Breast epithelium (tissue), 3 donors: ENCODE measurements around the gene ZSWIM6.
A peak's percentile ranks its signal among the peaks of the same experiment; 100 is the strongest.

ENCODE experiments used
- POLR2A ChIP-seq: fragments of 450-650 bp; IDR thresholded peaks from one replicate; pipeline ENCODE4 v1.6.1; 2016; ENCODE audit warnings: antibody characterized with exemption, mild to moderate bottlenecking, moderate library complexity
- POLR2AphosphoS5 ChIP-seq, 3 donors: sonication (generic); formaldehyde crosslinking; IDR thresholded peaks; one replicate each; pipeline ENCODE4 v1.6.1; 2017; ENCODE audit warnings: antibody characterized with exemption in 3 of 3
- TF ChIP-seq, protein P1 (sequence below), 3 donors: fragments of 450-650 bp; IDR thresholded peaks; one replicate each; pipeline ENCODE4 v1.5.1; 2016 to 2017; ENCODE audit warnings: antibody characterized with exemption in 3 of 3, mild to moderate bottlenecking in 3 of 3, moderate library complexity in 3 of 3

DNA sequence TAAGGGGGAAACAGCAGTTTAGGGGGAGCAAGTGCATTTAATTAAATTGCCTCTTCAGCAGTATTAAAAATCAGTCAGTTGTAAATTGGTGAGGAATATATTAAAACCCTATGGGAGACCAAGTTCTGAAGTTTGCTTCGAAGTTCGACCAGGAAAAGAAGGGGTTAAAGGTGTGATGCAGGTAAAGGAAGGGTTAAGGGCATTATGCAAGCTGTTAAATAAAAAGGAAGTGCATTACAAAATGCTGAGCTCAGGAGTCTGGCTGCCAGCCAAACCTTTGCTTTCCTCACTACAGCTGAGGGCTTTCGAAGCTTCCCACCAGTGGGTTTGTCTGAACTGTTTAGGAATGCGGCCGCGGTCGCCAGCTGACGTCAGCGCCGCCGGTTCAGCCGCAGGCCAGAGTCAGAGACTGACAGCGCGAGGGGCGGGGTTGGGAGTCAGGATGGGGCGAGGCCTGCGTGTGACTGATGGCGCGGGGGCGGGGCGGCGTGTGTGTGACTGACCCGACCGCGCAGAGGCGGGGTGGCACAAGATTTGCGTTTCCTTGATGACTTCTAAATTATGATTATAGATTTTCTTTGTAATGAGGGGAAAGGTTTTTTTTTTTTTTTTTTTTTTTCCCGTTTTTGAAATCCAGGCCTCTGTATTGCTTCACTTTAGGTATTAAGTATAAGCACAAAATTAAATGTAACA is 76.6 kb downstream of the ZSWIM6 start:
- TF ChIP-seq, protein P1, sequence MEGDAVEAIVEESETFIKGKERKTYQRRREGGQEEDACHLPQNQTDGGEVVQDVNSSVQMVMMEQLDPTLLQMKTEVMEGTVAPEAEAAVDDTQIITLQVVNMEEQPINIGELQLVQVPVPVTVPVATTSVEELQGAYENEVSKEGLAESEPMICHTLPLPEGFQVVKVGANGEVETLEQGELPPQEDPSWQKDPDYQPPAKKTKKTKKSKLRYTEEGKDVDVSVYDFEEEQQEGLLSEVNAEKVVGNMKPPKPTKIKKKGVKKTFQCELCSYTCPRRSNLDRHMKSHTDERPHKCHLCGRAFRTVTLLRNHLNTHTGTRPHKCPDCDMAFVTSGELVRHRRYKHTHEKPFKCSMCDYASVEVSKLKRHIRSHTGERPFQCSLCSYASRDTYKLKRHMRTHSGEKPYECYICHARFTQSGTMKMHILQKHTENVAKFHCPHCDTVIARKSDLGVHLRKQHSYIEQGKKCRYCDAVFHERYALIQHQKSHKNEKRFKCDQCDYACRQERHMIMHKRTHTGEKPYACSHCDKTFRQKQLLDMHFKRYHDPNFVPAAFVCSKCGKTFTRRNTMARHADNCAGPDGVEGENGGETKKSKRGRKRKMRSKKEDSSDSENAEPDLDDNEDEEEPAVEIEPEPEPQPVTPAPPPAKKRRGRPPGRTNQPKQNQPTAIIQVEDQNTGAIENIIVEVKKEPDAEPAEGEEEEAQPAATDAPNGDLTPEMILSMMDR (IDR thresholded peaks at IDR 0.05): no peak
- TF ChIP-seq POLR2A (no peak), POLR2AphosphoS5 (IDR thresholded peaks at IDR 0.05) (peak; percentile 88 to 98 (median 97))
